NCI-H1092 (cell line): ENCODE data around the gene ELOVL7.
"Not testable (repeated sequence)": the region's sequence is repeated elsewhere in the genome, so short reads cannot be mapped to it uniquely, and the experiment has no call there.

Experiments used
- DNase-seq: peaks from one replicate; lab custom pipeline; 2025; lab: John Stamatoyannopoulos, UW

Gene ELOVL7

GRCh38 chr5:60843936-60844905, at the start of gene ELOVL7:
ELOVL7 (minus strand) TSS chr5:60844269; CDS start chr5:60787397, 56,872 bp downstream.
- DNase-seq: peak; percentile 46

- DNase-seq: no peak
Measured at GRCh38 chr5:60893521-60893920, 49.5 kb upstream of the ELOVL7 start.

- DNase-seq: no peak
Measured at GRCh38 chr5:60891667-60892066, 47.6 kb upstream of the ELOVL7 start.

- DNase-seq: no peak
Measured at GRCh38 chr5:60888359-60889061, 44.4 kb upstream of the ELOVL7 start.

- no peak for DNase-seq
Measured at GRCh38 chr5:60887746-60888145, 43.7 kb upstream of the ELOVL7 start.

GRCh38 chr5:60887096-60887495, 43.0 kb upstream of the ELOVL7 start:
- DNase-seq: no peak

GRCh38 chr5:60886158-60886557, 42.1 kb upstream of the ELOVL7 start:
- DNase-seq: no peak

- DNase-seq: no peak
Measured at GRCh38 chr5:60883229-60883628, 39.2 kb upstream of the ELOVL7 start.

- DNase-seq: no peak
Measured at GRCh38 chr5:60872892-60873291, 28.8 kb upstream of the ELOVL7 start.

GRCh38 chr5:60870857-60871256, 26.8 kb upstream of the ELOVL7 start:
- DNase-seq: no peak

GRCh38 chr5:60860572-60860971, 16.5 kb upstream of the ELOVL7 start:
- not testable (repeated sequence) for DNase-seq

GRCh38 chr5:60856066-60856465, 12.0 kb upstream of the ELOVL7 start:
- DNase-seq: no peak

GRCh38 chr5:60852940-60853339, 8.9 kb upstream of the ELOVL7 start:
- no peak for DNase-seq

- DNase-seq: no peak
Measured at GRCh38 chr5:60852317-60852716, 8.2 kb upstream of the ELOVL7 start.

- no peak for DNase-seq
Measured at GRCh38 chr5:60851626-60852025, 7.6 kb upstream of the ELOVL7 start.

GRCh38 chr5:60846298-60846697, 2.2 kb upstream of the ELOVL7 start:
- DNase-seq: no peak

- no peak for DNase-seq
Measured at GRCh38 chr5:60843386-60843935, 608 bp downstream of the ELOVL7 start.

GRCh38 chr5:60842871-60843385, 1.1 kb downstream of the ELOVL7 start:
- no peak for DNase-seq

- no peak for DNase-seq
Measured at GRCh38 chr5:60841361-60841760, 2.7 kb downstream of the ELOVL7 start.

- no peak for DNase-seq
Measured at GRCh38 chr5:60836131-60836530, 7.9 kb downstream of the ELOVL7 start.

GRCh38 chr5:60835554-60835953, 8.5 kb downstream of the ELOVL7 start:
- DNase-seq: no peak

GRCh38 chr5:60833520-60833919, 10.5 kb downstream of the ELOVL7 start:
- DNase-seq: no peak
